Measurements from ENCODE around the gene UBASH3A.

Gene UBASH3A

GRCh38 chr21:42413093-42413492 is 9.4 kb downstream of the UBASH3A start:
- no peak for DNase-seq

GRCh38 chr21:42413500-42413899 is 9.8 kb downstream of the UBASH3A start:
- DNase-seq = no peak

DNA sequence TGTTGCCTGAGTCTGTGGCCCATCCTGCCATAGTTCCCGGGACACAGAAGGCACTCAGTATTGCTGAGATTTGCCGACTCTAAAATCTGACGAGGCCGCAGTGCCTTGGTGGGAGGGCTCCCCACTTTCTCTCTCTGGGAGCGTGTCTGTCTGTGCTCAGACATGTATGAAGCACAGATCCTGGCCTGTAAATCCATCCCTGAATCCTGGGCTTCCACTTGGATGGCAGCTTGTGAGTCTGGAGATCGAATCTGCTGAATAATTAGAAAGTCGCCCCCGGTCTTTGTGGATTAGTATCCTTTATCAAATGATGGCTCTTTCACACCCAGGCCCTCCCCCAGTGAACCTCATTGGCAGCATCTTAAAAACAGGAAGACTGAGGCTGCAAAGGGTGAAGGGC is 10.4 kb downstream of the UBASH3A start:
- no peak for DNase-seq

DNA sequence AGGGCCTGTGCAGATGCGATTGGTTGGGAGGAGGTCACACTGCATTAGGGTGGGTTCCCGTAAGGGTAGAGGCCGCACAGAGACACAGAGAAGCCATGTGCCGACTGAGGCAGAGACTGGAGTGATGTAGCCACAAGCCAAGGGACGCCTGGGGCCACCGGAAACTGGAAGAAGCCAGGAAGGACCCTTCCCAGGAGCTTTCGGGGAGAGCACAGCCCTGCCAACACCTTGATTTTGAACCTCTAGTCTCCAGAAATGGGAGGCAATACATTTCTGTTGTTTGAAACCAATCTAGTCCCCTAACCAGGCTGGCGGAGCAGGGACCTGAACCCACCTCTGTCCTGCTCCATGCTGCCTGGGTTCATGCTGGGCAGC is 10.8 kb downstream of the UBASH3A start:
- no peak for DNase-seq

GRCh38 chr21:42414928-42415769 is 11.4 kb downstream of the UBASH3A start:
- DNase-seq = no peak

- DNase-seq = no peak
Observed at GRCh38 chr21:42417533-42417932, 13.8 kb downstream of the UBASH3A start.

GRCh38 chr21:42418886-42419285 is 15.2 kb downstream of the UBASH3A start:
- DNase-seq = no peak

DNA sequence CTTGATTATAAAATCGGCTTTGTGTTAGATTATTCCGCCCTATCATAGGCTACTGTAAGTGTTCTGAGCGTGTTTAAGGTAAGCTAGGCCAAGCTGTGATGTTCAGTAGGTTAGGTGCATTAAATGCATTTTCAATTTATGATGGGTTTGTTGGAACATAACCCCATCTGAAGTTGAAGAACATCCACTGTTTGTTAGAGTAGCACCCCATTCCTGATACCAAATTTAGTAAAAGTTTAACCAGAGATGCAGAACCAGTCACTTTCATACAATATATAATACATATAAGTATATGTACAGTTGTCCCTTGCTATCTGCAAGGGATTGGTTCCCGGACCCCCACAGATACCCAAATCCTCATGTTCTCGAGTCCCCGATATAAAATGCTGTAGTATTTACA is 16.1 kb downstream of the UBASH3A start:
- no peak for DNase-seq

DNA sequence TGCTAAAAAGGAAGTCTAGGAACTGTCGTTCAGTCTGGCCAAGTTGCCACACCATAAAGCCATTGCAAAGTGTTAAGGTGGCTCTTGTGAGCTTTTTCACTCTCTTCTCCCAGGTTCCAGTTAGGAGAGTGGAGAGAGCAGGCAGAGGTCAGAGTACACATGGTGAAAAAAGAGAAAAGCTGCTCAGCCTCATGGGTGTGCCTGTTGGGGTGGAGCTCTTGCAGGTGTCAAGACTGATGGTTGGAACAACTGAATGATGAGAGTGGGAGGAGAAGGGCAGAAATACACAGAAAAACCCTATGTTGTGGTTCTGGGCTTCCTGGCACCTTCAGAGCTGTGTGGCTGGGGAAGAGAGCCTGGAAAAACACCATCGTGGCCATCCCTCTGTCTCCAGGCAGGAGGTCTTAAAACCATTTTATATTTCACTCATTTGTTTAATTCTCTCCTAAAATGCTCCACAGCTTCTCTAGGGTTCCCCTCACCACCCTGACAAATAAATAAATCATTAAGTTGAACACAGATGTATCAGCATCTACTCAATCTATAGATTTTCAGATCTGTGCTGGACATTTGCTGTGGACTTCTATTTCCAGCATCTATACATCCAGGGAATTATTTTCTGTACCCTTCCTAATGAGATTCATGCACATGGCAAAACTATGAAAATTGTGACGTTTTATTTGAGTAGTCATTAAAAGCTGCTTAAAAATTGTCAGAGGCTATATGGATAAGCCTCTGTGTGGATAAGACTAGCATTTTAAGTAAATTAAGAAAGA is 17.5 kb downstream of the UBASH3A start:
- DNase-seq = no peak

DNA sequence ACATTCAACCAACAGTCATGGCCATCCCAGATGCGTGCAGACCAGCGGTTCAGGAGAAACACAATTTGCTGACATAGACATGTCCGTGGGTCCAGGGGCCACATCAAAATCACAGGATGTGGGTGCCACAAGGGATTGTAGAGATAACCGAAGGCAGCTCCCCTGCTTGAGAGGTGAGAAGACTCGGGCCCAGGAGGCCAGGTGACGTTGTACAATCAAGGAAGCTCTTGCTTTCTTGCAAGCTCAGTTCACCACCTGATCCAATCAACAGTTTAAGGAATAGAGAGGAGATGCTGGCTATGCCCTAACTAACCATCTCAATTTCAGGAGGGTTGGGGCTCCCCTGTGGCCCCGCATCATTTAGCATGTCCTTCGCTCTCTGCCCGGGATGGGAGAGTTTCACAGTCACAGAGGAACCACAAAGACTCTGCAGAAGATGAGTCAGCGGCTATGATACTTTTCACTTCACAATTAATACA is 19.5 kb downstream of the UBASH3A start:
- no peak for DNase-seq

DNA sequence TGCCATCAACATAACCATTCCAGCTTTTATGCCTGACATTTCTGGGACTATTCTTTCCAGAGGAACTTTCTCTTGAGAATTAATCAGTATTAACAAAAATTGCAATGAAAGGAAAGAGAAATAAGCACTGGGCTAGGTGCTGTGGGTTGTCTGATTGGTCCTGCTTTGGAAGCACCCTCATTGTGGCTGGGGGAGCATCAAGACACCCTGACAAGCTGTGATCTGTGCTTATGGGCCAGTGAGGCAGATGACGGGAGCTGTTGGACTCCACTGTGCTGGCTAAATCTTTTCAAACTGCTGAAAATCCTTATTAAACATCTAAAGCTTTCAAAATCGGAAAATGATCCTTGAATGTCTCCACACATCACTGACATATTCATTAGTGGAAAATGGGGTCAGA is 20.0 kb downstream of the UBASH3A start:
- no peak for DNase-seq

DNA sequence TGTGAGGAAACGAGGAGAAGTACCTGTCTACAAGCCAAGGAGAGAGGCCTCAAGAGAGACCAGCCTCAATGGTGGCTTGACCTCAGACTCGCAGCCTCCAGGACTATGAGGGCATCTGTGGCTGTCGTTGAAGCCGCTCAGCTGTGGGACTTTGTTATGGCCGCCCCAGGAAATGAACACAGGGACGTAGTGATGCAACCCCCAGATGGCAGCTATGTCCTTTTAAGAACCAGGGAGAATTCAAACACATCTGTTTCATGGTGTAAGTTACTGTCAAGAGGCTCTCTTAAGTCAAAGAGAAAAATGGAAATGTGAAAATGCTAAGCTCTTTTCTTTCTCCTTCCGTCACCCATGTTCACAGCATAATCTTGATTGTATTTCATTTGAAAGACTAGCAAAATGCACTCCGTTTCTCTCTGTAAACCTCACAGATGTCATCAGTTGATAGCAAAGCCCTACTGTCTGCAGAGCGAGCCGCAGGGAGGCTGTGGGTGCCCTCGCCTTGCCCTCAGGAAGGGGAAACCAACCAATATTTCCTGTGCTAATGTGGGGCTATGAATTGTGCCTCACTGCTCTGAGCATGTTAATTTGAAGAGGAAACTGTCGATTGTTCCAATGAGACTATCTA is 21.3 kb downstream of the UBASH3A start:
- DNase-seq = no peak

- DNase-seq = no peak
Observed at GRCh38 chr21:42425591-42425990, 21.9 kb downstream of the UBASH3A start.

- DNase-seq = no peak
Observed at GRCh38 chr21:42426424-42426823, 22.7 kb downstream of the UBASH3A start.

DNA sequence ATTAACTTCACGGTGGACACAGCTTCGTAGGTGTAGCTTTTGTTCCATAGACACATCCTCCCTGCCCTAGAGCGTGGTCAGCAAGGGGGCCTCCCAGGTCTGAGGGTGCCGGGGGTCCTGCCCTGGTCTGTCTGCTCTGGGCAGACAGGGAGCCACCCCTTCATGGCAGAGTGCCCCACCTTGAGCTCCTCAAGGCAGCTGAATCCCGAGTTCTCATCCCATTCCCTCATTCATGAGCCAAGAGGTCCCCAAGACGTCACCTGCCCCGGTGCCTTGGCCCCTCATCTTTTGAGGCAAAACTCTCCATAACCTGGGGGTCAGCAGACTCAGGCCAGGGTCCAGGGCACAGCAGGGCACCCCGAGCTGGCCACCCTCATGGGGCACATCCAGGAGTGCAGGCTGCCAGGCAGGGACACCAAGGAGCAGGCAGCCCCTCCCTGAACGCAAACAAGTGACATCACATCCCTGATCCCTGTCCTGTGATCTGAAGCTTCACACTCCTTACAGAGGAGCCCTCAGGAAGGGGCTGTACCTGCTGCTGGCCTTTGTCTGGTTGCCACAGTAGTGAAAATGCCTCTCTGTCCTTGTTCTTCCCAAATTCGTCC is 23.3 kb downstream of the UBASH3A start:
- no peak for DNase-seq

DNA sequence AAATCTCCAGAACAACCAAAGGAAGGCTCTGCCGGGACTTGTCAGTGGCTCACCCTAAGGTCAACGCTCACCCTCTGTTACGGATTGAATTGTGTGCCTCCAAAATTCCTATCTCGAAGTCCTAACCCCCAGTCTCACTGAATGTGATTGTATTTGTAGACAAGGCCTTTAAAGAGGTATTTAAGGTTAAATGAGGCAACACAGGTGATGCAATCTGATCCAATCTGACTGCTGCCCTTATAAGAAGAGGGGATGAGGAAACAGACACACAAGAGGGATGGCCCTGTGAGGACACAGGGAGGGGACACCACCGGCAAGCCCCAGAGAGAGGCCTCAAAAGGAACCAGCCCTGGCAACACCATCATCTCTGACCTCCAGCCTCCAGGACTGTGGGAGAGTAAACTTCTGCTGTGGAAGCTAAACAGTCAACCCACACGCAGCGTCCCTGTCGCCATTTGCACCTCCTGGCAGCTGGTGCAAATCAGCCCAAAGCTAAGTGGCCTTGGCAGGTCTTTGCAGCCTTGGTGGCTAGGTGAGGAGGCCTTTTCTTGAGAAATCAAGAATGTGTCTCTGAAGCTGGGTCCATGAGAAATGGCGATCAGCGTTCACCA is 24.2 kb downstream of the UBASH3A start:
- DNase-seq = no peak

GRCh38 chr21:42429021-42429420 is 25.3 kb downstream of the UBASH3A start:
- no peak for DNase-seq

- no peak for DNase-seq
Observed at GRCh38 chr21:42429856-42430255, 26.2 kb downstream of the UBASH3A start.

DNA sequence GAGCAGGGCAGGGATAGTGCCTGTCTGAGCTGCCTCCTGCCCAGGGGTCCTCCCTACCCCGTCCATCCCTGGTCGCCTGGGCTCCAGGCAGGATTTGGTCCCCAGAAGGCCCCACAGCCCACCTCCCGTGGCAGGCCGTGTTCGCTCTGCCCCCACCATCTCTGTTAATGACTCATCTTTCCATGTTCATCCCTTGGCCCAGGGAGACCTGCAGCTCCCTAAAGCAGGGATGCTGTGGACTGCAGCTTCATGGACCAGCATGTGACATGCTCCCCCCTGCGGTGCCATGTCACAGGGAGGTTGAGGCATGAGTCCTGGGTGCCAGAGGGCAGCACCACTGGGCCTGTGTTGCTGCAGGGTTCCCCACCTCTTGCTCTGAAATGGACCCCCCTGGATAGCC is 26.8 kb downstream of the UBASH3A start:
- no peak for DNase-seq

- DNase-seq = no peak
Observed at GRCh38 chr21:42431196-42431595, 27.5 kb downstream of the UBASH3A start.

DNA sequence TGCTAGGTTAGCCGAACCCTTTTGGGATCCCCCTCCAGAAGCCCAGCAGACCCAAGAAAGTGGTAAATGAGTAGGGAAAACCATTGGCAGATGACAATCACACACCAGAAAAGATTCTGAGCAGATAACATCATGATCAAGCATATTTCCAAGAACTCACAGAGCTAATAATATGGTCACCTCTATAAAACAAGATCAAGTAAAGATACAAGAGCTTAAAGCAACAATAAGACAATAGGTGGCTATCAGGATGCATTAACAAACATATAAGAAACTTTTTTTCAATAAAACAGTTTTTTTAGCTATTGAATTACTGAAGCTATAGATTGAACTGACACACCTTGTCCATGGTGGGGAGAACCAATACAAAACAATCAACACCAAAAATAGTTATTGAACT is 29.0 kb downstream of the UBASH3A start:
- no peak for DNase-seq

DNA sequence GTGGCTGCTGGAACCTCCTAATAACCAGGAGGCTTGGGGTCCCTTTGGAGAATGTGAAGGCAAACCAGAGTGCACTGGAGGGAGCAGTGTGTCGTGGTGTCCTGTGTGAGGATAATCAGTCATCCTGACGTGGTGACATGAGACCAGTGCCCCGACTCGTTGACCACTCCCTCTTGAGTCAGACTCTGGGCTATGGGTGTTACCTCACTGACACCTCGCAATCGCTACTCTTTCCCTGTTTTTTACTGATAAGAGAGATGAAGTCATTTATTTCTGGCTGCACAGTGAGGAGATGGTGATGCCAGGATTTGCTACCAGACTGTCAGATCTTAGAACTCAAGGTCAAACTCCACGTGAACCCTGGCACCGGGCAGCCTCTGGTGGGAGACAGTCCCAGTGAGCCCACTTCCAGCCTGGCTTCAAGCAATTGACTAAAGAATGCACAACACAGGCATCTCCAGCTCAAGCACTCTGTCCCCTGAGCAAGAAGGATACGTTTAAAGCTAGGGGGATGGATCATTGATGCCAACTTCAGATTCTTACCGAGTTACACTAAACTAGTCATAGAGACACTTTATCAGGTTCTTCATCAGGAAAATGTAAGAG is 30.3 kb downstream of the UBASH3A start:
- no peak for DNase-seq
